GM03348 (cell line): Measurements from ENCODE around the gene STAU1.
"Not testable (repeated sequence)": the region's sequence is repeated elsewhere in the genome, so short reads cannot be mapped to it uniquely, and the experiment has no call there.

Experiments used
- DNase-seq: peaks from one replicate; pipeline ENCODE4 v3.0.0; 2012; ENCODE audit warnings: low spot score

The STAU1 gene

DNA sequence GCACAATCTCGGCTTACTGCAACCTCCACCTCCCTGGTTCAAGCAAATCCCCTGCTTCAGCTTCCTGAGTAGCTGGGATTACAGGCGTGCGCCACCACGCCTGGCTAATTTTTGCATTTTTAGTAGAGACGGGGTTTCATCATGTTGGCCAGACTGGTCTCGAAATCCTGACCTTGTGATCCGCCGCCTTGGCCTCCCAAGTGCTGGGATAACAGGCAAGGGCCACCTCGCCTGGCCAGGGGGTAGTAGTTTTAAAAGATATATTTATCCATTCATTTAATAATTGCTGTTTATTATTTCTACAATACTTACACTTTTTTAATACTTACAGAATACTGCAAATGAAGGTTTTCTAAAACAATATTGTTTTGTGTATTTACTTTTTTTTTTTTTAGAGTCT is 15.6 kb upstream of the STAU1 start:
- no peak for DNase-seq

DNA sequence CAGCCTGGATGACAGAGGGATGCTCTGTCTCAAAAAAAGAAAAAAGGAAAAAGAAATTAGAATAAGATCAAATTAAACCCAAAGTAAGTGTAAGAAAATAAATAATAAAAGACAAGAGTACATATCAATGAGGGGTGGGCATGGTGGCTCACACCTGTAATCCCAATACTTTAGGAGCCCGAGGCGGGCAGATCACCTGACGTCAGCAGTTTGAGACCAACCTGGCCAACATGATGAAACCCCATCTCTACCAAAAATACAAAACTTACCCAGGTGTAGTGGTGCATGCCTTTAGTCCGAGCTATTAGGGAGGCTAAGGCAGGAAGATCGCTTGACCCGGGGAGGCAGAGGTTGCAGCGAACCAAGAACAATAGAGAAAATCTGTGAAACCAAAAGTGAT is 14.9 kb upstream of the STAU1 start:
- DNase-seq, result no peak

DNA sequence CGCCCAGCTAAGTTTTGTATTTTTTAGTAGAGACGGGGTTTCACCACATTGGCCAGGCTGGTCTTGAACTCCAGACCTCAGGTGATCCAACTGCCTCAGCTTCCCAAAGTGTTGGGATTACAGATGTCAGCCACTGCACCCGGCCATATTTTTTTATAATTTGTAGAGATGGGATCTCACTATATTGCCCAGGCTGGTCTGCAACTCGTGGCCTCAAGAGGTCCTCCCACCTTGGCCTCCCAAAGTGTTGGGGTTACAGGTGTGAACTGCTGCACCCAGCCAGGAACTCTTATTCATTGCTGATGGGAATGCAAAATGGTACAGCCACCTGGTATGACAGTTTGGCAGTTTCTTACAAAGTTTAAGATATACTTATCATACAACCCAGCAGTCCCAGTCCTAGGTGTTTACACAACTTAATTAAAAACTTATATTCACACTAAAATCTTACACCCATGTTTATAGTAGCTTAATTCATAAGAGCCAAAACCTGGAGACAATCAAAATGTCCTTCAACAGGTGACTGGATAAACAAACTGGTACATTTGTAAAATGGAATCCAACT is 11.7 kb upstream of the STAU1 start:
- no peak for DNase-seq

DNA sequence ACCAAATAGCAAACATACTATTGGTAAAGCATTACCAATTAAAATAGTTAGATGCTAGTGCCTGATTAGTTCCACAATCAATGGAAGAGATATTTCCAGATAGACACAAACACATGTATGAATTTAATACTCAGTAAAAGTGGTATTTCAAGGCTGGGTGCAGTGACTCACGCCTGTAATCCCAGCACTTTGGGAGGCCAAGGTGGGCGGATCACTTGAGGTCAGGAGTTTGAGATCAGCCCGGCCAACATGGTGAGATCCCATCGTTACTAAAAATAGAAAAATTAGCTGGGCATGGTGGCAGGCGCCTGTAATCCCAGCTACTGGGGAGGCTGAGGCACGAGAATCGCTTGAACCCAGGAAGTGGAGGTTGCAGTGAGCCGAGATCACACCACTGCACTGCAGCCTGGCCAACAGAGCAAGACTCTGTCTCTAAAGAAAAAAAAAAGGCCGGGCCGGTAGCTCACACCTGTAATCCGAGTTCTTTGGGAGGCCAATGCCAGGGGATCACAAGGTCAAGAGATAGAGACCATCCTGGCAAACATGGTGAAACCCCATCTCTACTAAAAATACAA is 4.9 kb upstream of the STAU1 start:
- DNase-seq, result not testable (repeated sequence)

DNA sequence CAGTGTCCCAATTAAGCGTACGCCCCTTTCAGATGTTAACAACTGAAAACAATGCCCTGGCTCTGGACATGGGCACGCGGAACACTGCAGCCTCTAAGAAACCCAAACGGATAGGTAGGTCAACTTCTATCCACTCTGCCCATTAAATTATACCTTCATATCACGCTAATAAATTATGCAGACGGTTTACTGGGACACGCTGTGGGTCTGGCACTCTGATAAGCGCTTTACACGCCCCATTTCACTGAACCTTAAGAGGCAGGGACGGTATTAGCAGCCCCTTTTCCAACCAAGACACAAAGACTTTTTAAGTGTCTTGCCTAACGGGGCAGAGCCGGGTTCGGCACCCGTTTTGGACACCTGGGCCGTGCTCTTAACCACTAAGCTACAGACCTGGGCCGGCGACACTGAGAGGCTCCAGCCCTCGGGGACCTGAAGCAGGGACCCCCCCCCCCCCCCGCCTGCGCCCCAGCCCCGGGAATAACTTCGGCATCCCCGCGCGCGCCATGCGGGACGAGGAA is 744 bp downstream of the STAU1 start:
- DNase-seq, result no peak

DNA sequence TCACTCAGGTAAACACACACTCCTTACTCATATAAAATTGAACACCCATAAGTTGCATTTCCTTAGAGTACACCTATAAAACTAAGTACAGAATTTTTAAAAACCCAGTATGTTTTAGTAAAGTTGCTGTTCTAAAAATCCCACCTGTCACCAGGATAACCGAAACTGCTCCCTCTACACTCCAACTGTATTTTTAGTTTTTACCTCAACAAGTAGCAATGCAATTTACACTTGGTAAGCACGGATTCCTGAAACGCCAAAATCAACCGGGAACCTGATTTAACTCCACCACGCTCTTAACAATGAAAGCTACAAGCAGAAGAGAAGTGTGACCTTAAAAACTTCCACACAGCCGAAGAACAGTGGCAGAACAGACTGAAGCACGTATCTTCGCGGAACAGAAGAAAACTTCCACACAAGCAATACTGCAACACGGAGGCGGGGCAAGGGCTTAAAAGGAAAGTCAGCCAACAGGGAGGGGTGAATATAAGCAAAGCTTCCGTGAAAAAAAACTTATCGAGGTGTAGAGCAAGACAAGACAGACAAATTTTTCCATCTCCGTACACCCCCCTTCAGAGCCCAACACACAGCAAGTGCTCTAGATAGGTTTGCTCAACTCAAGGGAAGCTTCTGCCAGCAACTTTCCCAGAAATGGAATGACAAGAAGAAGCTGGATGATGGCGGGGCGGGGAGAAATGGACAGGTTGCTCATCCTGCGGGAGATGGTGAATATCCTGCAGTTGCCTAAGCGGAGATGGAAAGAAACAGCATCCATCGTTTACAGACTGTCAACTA is 1.4 kb downstream of the STAU1 start:
- peak; percentile 65 for DNase-seq

DNA sequence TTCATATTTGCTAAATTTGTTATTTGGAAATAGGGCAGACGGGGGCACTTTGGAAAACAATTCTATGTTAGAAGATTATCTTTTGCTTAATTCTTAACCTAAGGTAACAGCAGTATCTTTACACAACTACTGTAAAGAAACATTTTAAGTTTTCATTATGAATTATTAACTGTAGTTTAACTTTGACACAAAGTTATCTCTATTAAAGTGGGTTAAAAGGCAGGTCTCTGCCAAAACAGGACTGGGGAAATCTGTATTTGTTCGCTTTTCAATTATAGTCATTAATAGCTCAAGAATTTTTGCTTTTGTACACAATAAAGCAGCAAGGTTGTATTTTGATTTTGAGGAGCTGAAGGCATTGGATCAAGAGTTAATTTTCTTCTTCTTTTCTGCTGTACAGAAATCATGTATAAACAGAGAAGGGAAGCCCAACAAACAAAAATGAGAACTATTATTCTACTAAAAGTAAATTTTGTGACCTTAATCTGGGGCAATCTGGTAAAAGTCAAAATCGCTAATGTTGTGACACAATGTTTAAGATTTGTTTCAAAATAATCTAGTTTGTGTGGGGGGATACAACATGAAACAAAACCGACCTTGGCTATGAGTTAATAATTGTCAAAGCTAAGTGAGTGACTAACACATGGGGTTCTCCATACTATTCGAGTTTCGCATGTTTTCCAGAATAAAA is 2.9 kb downstream of the STAU1 start:
- no peak for DNase-seq

DNA sequence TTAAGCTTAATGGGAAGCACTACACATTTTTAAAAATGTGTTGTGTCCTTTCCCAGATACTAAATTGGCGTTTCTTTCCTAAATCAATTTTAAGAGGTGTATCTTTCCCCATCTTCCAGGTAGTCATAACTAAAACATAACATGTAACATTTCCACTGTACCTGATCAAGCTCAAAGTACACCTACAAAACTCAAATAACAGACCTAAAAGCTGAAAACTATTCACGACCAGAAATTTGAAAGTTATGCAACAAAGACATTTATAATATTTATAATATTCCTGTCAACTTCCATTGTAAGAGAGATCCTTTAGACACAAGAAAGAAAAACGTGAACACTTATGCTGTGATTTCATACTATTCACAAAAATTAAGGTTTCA is 3.5 kb downstream of the STAU1 start:
- DNase-seq, result no peak

DNA sequence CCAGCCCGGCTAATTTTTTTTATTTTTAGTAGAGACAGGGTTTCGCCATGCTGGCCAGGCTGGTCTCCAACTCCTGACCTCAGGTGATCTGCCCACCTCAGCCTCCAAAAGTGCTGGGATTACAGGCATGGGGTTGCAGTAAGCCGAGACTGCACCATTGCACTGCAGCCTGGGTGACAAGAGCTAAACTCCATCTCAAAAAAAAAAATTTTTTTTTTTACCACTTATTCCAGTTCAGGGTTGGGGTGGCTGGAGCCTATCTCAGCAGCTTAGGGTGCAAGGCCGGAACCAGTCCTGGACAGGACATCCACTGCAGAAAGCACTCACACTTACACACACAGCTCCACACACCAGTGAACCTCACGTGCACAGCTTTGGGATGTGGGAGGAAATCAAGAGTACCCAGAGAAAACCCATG is 4.0 kb downstream of the STAU1 start:
- not testable (repeated sequence) for DNase-seq

DNA sequence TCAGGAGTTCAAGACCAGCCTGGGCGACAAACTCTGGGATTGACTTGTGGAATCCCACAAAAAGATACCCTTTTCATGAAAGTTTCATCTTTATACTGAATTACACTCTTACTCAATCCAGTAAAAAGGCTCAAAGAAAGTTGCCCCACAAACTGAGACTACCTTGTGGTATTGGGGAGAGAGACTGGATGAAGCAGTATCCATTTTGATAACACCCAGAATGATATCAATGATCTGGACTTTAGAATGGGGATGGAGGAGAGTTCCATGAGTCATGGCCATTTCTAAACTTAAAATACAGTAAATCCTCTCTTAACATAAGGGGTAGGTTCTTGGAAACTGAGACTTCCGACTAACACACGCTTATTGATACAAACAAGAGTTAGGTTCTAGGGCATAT is 4.7 kb downstream of the STAU1 start:
- DNase-seq, result no peak

DNA sequence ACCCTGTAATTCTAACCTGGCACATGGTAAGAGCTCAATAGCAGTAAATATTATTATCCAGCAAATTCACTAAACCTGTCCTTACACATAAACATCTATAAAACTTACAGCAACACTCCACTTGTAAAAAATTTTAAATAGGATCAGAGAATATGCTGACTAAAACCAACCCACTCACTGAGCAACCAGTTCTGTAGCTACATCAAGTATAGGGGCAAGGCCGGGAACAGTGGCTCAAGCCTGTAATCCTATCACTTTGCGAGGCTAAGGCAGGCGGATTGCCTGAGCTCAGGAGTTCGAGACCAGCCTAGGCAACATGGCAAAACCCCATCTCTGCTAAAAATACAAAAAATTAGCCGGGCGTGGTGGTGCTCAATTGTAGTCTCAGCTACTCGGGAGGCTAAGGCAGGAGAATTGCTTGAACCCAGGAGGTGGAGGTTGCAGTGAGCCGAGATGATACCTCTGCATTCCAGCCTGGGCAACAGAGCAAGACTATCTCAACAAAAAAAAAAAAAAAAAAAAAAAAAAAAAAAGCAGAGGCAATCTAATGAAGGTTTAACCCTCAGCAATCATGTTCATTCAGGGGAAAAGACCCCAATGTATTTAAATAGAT is 6.8 kb downstream of the STAU1 start:
- no peak for DNase-seq

DNA sequence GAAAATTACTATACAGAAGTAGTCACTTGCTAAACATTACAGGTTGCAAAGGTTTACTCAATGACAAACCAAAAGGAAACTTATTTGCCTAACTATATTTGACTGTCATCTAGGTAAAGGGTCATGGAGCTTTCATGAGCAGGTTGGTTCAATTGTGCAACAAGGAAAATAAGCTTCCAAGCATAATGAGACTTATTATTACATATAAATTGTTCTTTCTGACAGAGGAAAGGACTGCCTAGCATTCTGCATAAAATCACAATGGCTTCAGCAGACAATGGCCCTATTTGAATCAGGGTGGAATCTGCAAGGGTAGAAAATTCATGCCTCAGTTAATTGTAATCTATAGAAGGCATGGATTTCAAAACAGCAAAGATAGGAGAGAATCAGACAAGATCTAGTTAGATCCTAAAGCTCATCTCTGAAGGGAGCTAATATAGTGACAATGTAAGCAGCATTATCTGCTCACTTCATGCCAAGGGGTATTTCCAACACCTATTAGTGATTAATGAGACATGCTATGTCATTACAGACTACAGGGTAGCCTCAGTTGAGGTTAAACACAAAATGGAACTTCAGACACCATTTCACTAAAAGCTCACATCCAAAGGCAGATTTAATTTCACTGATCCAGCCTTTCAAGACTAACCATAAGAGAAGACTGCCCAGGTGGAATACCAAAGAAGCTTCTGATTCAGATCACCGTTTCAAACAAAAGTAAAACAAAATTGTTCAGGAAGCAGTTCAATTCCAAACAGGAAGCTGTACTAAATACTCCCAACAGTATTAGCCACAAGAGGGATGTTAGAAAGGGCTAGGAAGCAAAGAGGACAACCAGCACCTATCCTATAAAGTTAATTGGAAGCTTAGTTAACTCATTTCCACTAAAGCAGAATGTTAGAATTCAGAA is 8.5 kb downstream of the STAU1 start:
- no peak for DNase-seq

DNA sequence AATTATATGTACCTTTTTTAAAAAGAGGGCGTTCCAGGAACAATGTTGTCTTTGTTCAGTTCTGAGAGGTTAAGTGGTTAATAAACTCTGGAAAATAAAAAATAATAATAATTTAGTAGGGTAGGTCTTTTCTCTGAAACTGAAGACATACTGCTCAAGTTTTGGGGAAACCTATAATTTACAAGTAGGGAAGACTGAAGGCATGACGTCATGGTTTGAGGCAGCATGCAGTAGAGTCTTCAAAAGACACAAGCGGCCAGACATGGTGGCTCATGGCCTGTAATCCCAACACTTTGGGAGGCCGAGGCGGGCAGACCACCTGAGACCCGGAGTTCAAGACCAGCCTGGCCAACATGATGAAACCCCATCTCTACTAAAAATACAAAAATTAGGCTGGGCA is 14.0 kb downstream of the STAU1 start:
- DNase-seq, result no peak

DNA sequence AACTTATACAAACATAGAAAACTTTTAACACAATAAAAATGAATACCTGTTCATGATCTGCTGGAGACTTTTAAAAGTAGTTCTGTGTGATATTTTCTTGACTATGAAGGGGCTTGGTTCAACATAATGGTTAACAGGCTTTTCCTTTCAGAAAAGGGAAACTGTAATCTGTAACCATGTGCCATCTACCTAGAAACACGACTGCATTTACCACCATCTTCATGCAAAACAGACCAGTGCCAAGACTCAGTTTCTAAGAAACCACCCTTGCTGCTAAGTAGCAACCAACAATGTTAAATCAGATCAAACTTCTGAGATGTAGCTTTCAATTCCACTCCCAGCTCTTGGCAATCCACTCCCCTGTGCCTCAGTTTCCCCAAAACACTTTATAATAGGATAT is 15.7 kb downstream of the STAU1 start:
- DNase-seq, result no peak

DNA sequence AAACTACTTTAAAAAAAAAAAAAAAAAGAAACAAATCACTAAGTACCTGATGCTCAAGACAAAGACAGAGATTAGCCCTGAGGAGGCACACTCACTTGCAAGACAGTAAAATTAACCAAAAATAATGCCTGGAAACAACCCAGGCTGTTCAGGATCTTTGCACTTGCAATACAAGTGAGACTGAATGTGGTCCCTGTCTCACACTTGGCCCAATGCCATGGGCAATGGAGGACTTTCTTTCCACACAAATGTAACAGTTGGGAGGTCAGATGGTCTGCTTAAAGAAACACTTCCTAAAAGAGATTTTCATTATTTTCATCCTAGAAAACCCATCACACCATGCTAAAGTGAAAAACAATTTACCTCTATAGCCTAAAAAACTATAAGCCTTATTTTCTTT is 16.2 kb downstream of the STAU1 start:
- DNase-seq, result no peak

DNA sequence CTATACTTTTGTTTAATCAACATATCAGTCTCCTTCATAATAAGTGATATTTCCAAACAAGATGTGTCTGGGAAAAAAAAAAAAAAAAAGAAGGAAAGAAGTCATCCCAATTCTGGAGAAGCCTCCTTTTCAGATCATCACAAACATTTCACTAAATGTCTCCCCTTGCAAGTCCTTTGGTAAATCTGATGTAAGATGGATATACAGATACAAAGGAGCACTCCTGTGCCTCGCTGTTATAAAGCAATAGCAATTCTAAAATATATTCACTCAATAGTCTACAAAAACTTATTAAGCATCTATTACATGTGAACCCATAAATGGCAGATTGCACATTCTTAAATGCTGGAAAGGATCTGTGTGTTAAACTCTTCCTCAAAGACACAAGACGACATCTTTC is 17.4 kb downstream of the STAU1 start:
- no peak for DNase-seq

DNA sequence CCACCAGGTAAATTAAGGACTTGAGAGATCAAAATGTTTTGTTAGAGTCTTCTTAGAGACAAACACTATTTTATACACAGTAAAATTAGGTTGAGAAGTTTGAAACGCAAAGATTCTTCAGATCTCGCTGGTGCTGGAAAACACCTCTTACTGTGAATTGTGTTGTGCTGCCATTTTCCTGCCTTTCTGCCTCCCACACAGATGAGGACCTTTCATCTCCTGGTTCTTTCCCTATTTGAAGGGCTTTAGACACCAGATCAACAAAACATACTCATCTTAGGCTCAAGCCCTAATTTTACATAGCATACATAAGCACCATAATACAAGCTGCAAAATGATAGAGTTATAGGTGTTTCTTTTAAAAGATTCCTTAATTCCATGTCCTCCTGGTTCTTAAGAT is 18.6 kb downstream of the STAU1 start:
- DNase-seq, result no peak

DNA sequence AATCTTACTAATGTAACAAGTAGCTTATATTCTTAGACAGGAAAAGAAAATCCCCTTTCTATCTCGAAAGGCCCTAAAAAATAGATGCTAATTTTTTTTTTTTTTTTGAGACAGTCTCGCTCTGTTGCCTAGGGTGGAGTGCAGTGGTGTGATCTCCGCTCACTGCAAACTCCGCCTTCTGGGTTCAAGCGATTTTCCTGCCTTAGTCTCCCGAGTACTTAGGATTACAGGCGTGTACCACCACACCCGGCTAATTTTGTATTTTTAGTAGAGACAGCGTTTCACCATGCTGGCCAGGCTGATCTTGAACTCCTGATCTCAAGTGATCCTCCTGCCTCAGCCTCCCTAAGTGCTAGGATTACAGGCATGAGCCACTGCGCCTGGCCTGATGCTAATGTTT is 19.3 kb downstream of the STAU1 start:
- not testable (repeated sequence) for DNase-seq

DNA sequence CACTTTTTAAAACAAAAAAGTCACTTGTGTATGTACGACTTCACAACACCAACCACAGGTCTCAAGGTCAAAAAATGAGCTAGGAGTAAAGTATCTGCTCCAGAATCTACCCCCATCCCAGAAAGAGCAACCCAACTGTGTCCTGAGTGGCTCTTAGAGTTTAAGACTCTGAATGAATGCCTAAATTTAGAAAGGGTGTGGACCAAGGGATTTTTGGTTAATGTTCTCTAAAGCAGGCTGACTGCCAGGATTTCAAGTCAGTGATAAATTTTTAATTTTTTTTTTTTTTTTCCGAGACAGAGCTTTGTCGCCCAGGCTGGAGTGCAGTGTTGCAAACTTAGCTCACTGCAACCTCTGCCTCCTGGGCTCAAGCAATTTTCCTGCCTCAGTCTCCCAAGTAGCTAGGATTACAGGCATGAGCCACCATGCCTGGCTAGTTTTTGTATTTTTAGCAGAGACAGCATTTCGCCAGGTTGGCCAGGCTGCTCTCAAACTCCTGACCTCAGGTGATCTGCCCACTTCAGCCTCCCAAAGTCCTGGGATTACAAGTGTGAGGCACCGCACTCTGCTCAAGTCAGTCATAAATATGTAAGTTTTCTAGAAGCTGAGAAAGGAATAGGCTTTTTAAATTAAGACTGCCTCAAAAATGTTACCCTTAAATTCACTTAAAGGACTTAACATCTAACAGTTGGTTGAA is 20.2 kb downstream of the STAU1 start:
- DNase-seq, result peak; percentile 66

DNA sequence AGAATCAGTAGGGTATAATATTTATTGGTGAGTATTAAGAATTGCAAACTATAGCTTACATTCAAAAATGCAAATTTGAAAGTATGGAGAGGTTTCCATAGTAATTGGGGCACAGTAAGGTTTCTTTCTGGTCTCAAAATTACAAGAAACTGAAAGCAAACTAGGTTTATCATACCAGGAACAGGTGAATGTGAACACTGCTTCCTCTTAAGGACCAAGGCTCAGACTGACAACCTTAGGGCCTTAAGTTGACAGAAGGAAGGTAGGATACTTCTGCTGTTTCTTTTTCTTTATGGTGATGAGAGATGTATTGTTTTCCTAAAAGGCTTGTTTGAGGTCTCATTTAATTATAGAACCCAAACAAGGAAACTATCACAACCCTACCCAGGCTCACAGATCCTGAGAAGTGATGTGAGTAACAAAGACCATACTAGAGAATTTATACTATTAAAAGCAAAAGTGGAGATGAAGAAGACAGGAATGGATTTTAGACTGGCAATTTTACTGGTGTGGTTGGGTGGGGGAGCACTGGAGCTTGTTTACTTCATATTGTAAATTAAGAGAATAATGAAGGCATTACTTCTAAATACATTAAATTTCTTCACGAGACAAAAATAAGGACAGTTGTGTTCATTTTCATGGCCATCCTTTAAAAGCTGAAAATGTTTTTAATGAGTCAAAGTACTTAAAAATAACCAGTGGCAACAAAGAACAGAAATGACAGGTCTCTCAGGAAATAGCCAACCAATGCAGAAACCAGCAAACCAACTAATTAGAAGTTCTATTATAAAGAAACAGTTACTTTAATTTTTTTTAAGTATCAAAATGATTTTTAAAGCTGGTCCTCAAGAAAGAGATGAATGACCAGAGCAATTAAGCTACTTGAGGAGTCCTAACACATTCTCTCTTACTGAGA is 21.3 kb downstream of the STAU1 start:
- no peak for DNase-seq
